Gastroesophageal sphincter (tissue), 3 donors: ENCODE results near the gene PDE5A.

Source experiments
- CTCF ChIP-seq, 4 experiments: fragments of 200-600 bp in 2 of 4; fragments of 450-650 bp in 2 of 4; sonication (generic) in 1 of 4; IDR thresholded peaks; one replicate each; pipeline ENCODE4 v1.5.1; 2017 to 2019; ENCODE audit warnings: antibody characterized with exemption in 4 of 4, mild to moderate bottlenecking in 2 of 4, moderate library complexity in 2 of 4
- POLR2A ChIP-seq, 2 donors: fragments of 450-650 bp; IDR thresholded peaks; one replicate each; pipeline ENCODE4 v1.6.1; 2017; ENCODE audit warnings: antibody characterized with exemption in 2 of 2, mild to moderate bottlenecking in 2 of 2, moderate library complexity in 1 of 2

DNA sequence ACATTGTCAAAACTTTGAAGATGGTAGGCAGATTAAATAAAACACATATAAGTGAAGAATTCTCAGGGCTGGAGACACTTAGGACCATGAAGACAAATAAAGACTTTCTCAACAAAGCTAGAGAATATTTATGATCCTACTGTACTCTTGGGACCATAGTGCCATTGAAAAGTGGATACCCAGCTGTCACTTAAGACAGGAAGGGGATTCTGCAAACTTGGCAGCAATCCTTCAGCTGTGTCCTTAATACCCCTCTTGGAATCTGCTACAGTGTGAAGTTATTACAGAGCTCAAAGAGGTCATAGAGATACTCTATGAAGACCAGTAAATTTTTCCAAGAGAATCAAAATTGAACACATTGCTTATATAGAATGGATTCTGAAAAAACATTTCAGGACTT, 24.3 kb downstream of the PDE5A start:
- TF ChIP-seq CTCF (IDR thresholded peaks at IDR 0.05) (no peak), POLR2A (IDR thresholded peaks at IDR 0.05) (no peak)
